Lower lobe of right lung (tissue), 2 donors: ENCODE results near the gene RETREG2. TPM values are rescaled to one million over a fixed set of nuclear protein-coding genes. Genes with fewer than 3 reads are reported as not detected.
A peak's percentile ranks its signal among the peaks of the same experiment; 100 is the strongest.

Source experiments
- ATAC-seq, 2 donors: fragments of 200-7000 bp; cut with Tn5 transposase; one replicate each; pipeline ENCODE4 v1.9.1; 2020 to 2022; ENCODE audit warnings: mild to moderate bottlenecking in 2 of 2, moderate library complexity in 2 of 2
- DNase-seq: peaks from one replicate; pipeline ENCODE4 v3.0.0-alpha.2; 2020
- H3K27ac ChIP-seq: fragments of 200-600 bp; one replicate; pipeline ENCODE4 v1.8.0; 2022
- H3K27me3 ChIP-seq: fragments of 200-600 bp; one replicate; pipeline ENCODE4 v1.8.0; 2022; ENCODE audit warnings: low read depth
- H3K36me3 ChIP-seq: fragments of 200-600 bp; one replicate; pipeline ENCODE4 v1.8.0; 2022; ENCODE audit warnings: mild to moderate bottlenecking
- H3K4me1 ChIP-seq: fragments of 200-600 bp; one replicate; pipeline ENCODE4 v1.8.0; 2022
- H3K4me3 ChIP-seq: fragments of 200-600 bp; one replicate; pipeline ENCODE4 v1.8.0; 2022; ENCODE audit warnings: mild to moderate bottlenecking
- H3K9me3 ChIP-seq: fragments of 200-600 bp; one replicate; pipeline ENCODE4 v1.8.0; 2022
- CTCF ChIP-seq: fragments of 200-600 bp; IDR thresholded peaks from one replicate; pipeline ENCODE4 v1.8.0; 2022; ENCODE audit warnings: antibody characterized with exemption, mild to moderate bottlenecking
- intact Hi-C: fragments of 100-400 bp; cut with DNase I; formaldehyde crosslinking; loops from one replicate; pipeline ENCODE4 v1.11.0; 2022
- total RNA-seq: library from RNA; stranded (reverse); fragmentation: NEBNext Ultra II Directional; extraction: Animal tissue kit (Norgen Biotek cat#: 25700); gene quantifications from one replicate; pipeline ENCODE4 v1.2.1, GENCODE V29; 2021
- donor health status: DM: no; HTN: yes; CAD: no; lungs with severe emphysema.

RETREG2 gene
- total RNA-seq, 1 donor from 2014 or later: 82.3 TPM

GRCh38 chr2:219178377-219179175 lies 501 bp downstream of the RETREG2 start:
- Histone ChIP-seq H3K4me1 (peaks cover 37% of the 10 kb centered on the region), H3K27ac (peak overlapping the region; percentile 99), H3K4me3 (peak overlapping the region; percentile 99), H3K36me3 (peaks cover 64% of the 10 kb centered on the region), H3K9me3 (no peaks in the 10 kb centered on the region), H3K27me3 (no peaks in the 10 kb centered on the region)
- ATAC-seq: peak in 1 of 2 donors; percentile 5
- DNase-seq: peak; percentile 73
- intact Hi-C loops: no loop called here
- no peak for TF ChIP-seq CTCF

DNA sequence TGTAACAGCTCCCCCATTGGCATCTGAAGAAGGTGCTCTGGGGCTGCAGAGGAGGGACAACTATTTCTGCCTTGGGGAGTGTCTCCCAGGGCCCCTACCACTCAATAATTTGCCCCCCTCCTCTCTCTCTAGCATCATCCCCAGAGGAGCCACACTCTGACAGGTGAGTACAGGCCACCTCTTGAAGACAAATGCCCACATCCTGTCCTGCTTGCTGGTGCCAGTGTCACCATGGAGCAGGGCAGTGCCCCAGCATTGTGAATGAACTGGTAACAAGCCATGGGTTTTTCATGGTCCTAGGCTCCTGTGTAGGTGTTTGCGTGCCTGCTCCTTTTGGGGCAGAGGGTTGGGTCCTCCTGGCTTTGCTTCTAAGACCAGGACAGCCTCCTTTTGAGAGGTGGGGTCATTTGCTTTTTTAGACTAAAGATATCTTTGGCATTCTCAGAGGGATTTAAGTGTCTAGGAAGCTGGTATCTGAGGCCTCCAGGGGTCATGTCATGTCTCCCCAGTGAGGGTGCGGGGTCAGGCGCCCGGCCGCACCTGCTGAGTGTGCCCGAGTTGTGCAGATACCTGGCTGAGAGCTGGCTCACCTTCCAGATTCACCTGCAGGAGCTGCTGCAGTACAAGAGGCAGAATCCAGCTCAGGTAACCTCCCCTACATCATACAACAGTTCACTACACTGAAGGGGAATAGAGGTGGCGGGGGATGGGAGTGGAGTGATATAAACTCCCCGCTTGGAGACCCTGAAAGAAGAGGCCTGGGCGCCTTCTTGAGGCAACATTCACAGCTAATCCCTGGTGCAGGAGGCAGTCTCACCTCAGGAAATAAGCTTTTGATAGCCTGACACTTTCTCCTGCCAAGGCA lies 1.8 kb downstream of the RETREG2 start:
- TF ChIP-seq CTCF: no peak
- Histone ChIP-seq H3K27ac (no peak overlapping the region), H3K36me3 (peaks cover 64% of the 10 kb centered on the region), H3K9me3 (no peaks in the 10 kb centered on the region), H3K4me1 (peaks cover 29% of the 10 kb centered on the region), H3K4me3 (no peak overlapping the region), H3K27me3 (no peaks in the 10 kb centered on the region)
- no peak for DNase-seq
- ATAC-seq: no peak
- intact Hi-C loops: no loop called here

DNA sequence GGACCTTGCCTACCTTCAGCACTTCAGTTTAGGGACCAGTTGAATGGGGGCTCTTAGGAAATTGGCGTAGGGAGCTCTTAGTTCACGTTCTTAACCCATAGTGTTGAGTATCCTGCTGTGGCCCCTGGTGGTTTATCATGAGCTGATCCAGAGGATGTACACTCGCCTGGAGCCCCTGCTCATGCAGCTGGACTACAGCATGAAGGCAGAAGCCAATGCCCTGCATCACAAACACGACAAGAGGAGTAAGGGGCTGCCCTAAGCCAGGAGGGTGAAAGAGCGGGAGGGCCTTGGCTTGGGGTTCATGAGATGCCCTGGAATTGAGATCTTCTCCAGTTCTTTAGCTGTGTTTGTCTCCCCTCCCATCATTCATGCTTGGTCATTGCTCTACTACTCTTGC lies 2.9 kb downstream of the RETREG2 start:
- no peak for ATAC-seq
- peaks cover 63% of the 10 kb centered on the region for H3K36me3 ChIP-seq

GRCh38 chr2:219181531-219181930 lies 3.5 kb downstream of the RETREG2 start:
- no peak overlapping the region for H3K27ac ChIP-seq
- no peak for TF ChIP-seq CTCF
- peaks cover 65% of the 10 kb centered on the region for H3K36me3 ChIP-seq
- H3K27me3 ChIP-seq: no peaks in the 10 kb centered on the region
- H3K4me3 ChIP-seq: no peak overlapping the region
- H3K4me1 ChIP-seq: peaks cover 13% of the 10 kb centered on the region
- no peaks in the 10 kb centered on the region for H3K9me3 ChIP-seq
- DNase-seq (no peak), ATAC-seq (no peak)
- intact Hi-C loops: no loop called here

More for the DNA sequence above, 2.9 kb downstream of the RETREG2 start:
- Histone ChIP-seq H3K9me3 (no peaks in the 10 kb centered on the region), H3K4me3 (no peak overlapping the region), H3K27me3 (no peaks in the 10 kb centered on the region), H3K27ac (no peak overlapping the region), H3K4me1 (peaks cover 17% of the 10 kb centered on the region)
- TF ChIP-seq CTCF: no peak
- intact Hi-C loops: no loop called here
- DNase-seq: no peak

GRCh38 chr2:219182331-219183150 lies 4.5 kb downstream of the RETREG2 start:
- intact Hi-C loops: no loop called here
- Histone ChIP-seq H3K27me3 (no peaks in the 10 kb centered on the region), H3K4me1 (peaks cover 13% of the 10 kb centered on the region), H3K9me3 (no peaks in the 10 kb centered on the region), H3K4me3 (no peak overlapping the region), H3K27ac (no peak overlapping the region), H3K36me3 (peaks cover 65% of the 10 kb centered on the region)
- no peak for TF ChIP-seq CTCF
- ATAC-seq (no peak), DNase-seq (peak; percentile 57)
